Measurements from ENCODE around the gene KCNJ6.

GRCh38 chr21:37896788-37897187 is 19.5 kb downstream of the KCNJ6 start:
- TF ChIP-seq CTCF (IDR thresholded peaks at IDR 0.05): no peak
- TF ChIP-seq POLR2A (IDR thresholded peaks at IDR 0.05): no peak
- no peak for TF ChIP-seq POLR2AphosphoS5 (IDR thresholded peaks at IDR 0.05)
- no peak for TF ChIP-seq EP300 (IDR thresholded peaks at IDR 0.05)
